Measurements from ENCODE around the gene TSHR.

GRCh38 chr14:81110186-81110585 is 154.8 kb downstream of the TSHR start:
- TF ChIP-seq CTCF (IDR thresholded peaks at IDR 0.05; ENCODE audit: extremely low read depth in 1 of 2, insufficient read depth in 1 of 2, low read depth in 1 of 2, low read length in 2 of 2) = no peak
- no peak for TF ChIP-seq POLR2A (IDR thresholded peaks at IDR 0.05; ENCODE audit: low read depth, low read length)
- TF ChIP-seq EZH2 (IDR thresholded peaks at IDR 0.05; ENCODE audit: borderline replicate concordance, low read depth, low read length, severe bottlenecking) = no peak
- TF ChIP-seq FOS (IDR thresholded peaks at IDR 0.05; ENCODE audit: borderline replicate concordance, insufficient read depth, low read length) = no peak
- TF ChIP-seq MAX (IDR thresholded peaks at IDR 0.05; ENCODE audit: insufficient read depth, insufficient read length) = no peak
